GM12878 (cell line): ENCODE measurements around the gene ZNF75A. TPM values are rescaled to one million over a fixed set of nuclear protein-coding genes. Genes with fewer than 3 reads are reported as not detected.

Source experiments
- BCLAF1 ChIP-seq: fragments of 450-650 bp; IDR thresholded peaks from 2 replicates; pipeline ENCODE4 v1.6.1; 2017; ENCODE audit warnings: antibody characterized with exemption, mild to moderate bottlenecking, moderate library complexity
- CHD1 ChIP-seq: IDR thresholded peaks from 2 replicates; pipeline ENCODE4 v1.6.1; 2012; ENCODE audit warnings: low read depth, low read length, improper control_type of control experiment
- FOXK2 ChIP-seq: fragments of 450-650 bp; IDR thresholded peaks from 2 replicates; pipeline ENCODE4 v1.6.1; 2017; ENCODE audit warnings: mild to moderate bottlenecking, moderate library complexity
- HDGF ChIP-seq: fragments of 450-650 bp; IDR thresholded peaks from 2 replicates; pipeline ENCODE4 v1.6.1; 2016; ENCODE audit warnings: antibody characterized with exemption
- HSF1 ChIP-seq: fragments of 150-350 bp; IDR thresholded peaks from 2 replicates; pipeline ENCODE4 v1.6.1; 2014; ENCODE audit warnings: mild to moderate bottlenecking, low read depth, low read length
- MAX ChIP-seq: IDR thresholded peaks from 2 replicates; pipeline ENCODE4 v1.6.1; 2012; ENCODE audit warnings: low read depth, low read length, improper control_type of control experiment
- NFYA ChIP-seq: IDR thresholded peaks from 2 replicates; pipeline ENCODE4 v1.6.1; 2011; ENCODE audit warnings: low read depth, mild to moderate bottlenecking, low read length, improper control_type of control experiment, borderline replicate concordance
- PML ChIP-seq: IDR thresholded peaks from 2 replicates; pipeline ENCODE4 v1.6.1; 2012; ENCODE audit warnings: low read length, inconsistent platforms
- SMARCA5 ChIP-seq: fragments of 450-650 bp; IDR thresholded peaks from 2 replicates; pipeline ENCODE4 v1.6.1; 2017; ENCODE audit warnings: mild to moderate bottlenecking
- SMC3 ChIP-seq: IDR thresholded peaks from 2 replicates; pipeline ENCODE4 v1.6.1; 2011; ENCODE audit warnings: low read length, improper control_type of control experiment, borderline replicate concordance
- SREBF1 ChIP-seq: IDR thresholded peaks from 2 replicates; pipeline ENCODE4 v1.6.1; 2012; ENCODE audit warnings: mild to moderate bottlenecking, low read length
- SREBF2 ChIP-seq: IDR thresholded peaks from 2 replicates; pipeline ENCODE4 v1.6.1; 2012; ENCODE audit warnings: mild to moderate bottlenecking, low read length
- STAT3 ChIP-seq: IDR thresholded peaks from 2 replicates; pipeline ENCODE4 v1.6.1; 2011; ENCODE audit warnings: low read depth, low read length, improper control_type of control experiment
- SUPT20H ChIP-seq: IDR thresholded peaks from 2 replicates; pipeline ENCODE4 v1.6.1; 2011; ENCODE audit warnings: low read depth, mild to moderate bottlenecking, low read length, moderate library complexity, borderline replicate concordance; ENCODE audit not compliant: control insufficient read depth
- TCF12 ChIP-seq: IDR thresholded peaks from 2 replicates; pipeline ENCODE4 v1.6.1; 2011; ENCODE audit warnings: low read depth, mild to moderate bottlenecking, low read length
- USF2 ChIP-seq: IDR thresholded peaks from 2 replicates; pipeline ENCODE4 v1.6.1; 2011; ENCODE audit warnings: low read depth, low read length, improper control_type of control experiment, borderline replicate concordance
- ZNF592 ChIP-seq: fragments of 450-650 bp; IDR thresholded peaks from 2 replicates; pipeline ENCODE4 v1.6.1; 2017; ENCODE audit warnings: mild to moderate bottlenecking, moderate library complexity
- polyA plus RNA-seq, 11 experiments: library from polyadenylated mRNA; depleted of rRNA in 4 of 11; unstranded in 6 of 11; stranded (reverse) in 5 of 11; fragments of >200 nt; fragmentation: Nextera tagmentation in 4 of 11; fragmentation: Illumina TruSeq in 1 of 11; extraction: Ambion mirVana in 4 of 11; extraction: Trizol in 1 of 11; gene quantifications; 1 replicate in 1 of 11; 2 replicates in 10 of 11; pipeline versions ENCODE4 v1.2.1 to v1.2.3, GENCODE V29; 2011 to 2016; ENCODE audit warnings: inconsistent platforms in 2 of 11, missing spikeins in 2 of 11, low read depth in 1 of 11
- total RNA-seq, 4 experiments: library from RNA; depleted of rRNA in 3 of 4; stranded (reverse); fragments of >200 nt in 3 of 4; fragmentation: Illumina TruSeq in 1 of 4; extraction: Trizol in 1 of 4; gene quantifications; 2 replicates each; pipeline versions ENCODE4 v1.2.1 to v1.2.3, GENCODE V29; 2013 to 2021

ZNF75A gene
- total and polyA plus RNA-seq, 10 of the 15 experiments (the other 5 are each of a cell fraction or from before 2014, with no cell fraction given), result 7.4 to 21.2 (median 16.1) TPM

GRCh38 chr16:3305109-3306068 is at the start of gene ZNF75A, which contains the start of gene TIGD7 (continued):
- TF ChIP-seq BCLAF1 (no peak), SMC3 (no peak), PML (peak; percentile 91; the same call in 1 of the 2 replicates), HDGF (peak; percentile 58; the same call in 1 of the 2 replicates), USF2 (no peak), SREBF1 (no peak), SUPT20H (no peak), HSF1 (no peak), SREBF2 (no peak; the same call in 1 of the 2 replicates), CHD1 (no peak), STAT3 (no peak), SMARCA5 (peak; percentile 24; the same call in 1 of the 2 replicates), ZNF592 (0 out of 2 replicates have a peak, but pooled peaks have one; percentile 19), MAX (peak; percentile 69), TCF12 (0 out of 2 replicates have a peak, but pooled peaks have one; percentile 30), FOXK2 (no peak), NFYA (no peak)
